Measurements from ENCODE around the gene GRM2. TPM values are rescaled to one million over a fixed set of nuclear protein-coding genes. Genes with fewer than 3 reads are reported as not detected.
"Not testable (repeated sequence)": the region's sequence is repeated elsewhere in the genome, so short reads cannot be mapped to it uniquely, and the experiment has no call there.

GRM2 gene
- total RNA-seq, 2 donors from 2014 or later, result 3.9 to 7.4 TPM

- Histone ChIP-seq H3K4me1 (ENCODE audit: control insufficient read depth, insufficient read depth, low read length) (peaks cover 5% of the 10 kb centered on the region), H3K27me3 (ENCODE audit: control insufficient read depth, insufficient read depth, low read length, poor library complexity, severe bottlenecking) (no peaks in the 10 kb centered on the region), H3K9ac (ENCODE audit: extremely low read depth, low read length, poor library complexity, severe bottlenecking) (no peak overlapping the region), H3K4me3 (ENCODE audit: low read length) (no peak overlapping the region), H3K36me3 (ENCODE audit: control insufficient read depth, insufficient read depth, low read length) (no peaks in the 10 kb centered on the region), H3K27ac (ENCODE audit: low read depth, low read length) (no peak overlapping the region), H3K9me3 (ENCODE audit: control insufficient read depth, low read length) (peaks cover 59% of the 10 kb centered on the region)
- H3K36me3 Mint-ChIP-seq (ENCODE audit: low read depth), result no peaks in the 10 kb centered on the region
- no peaks in the 10 kb centered on the region for H3K27me3 Mint-ChIP-seq (ENCODE audit: insufficient read depth)
- H3K9me3 Mint-ChIP-seq, result peaks cover 62% of the 10 kb centered on the region
- no peak for DNase-seq
- TF ChIP-seq CTCF (conservative IDR thresholded peaks at IDR 0.05), result no peak
- no peak overlapping the region for H3K4me3 Mint-ChIP-seq
- WGBS, 2 experiments (ENCODE audit: insufficient coverage in 1 of 2, insufficient read length in 1 of 2), result 95% methylated on average over 2 of the region's 2 CpGs; no CpG with 5 or more reads in 1 of the 2 experiments
- H3K27ac Mint-ChIP-seq, result no peak overlapping the region
- peaks cover 28% of the 10 kb centered on the region for H3K4me1 Mint-ChIP-seq
Observed at GRCh38 chr3:51751287-51751686, 44.4 kb downstream of the GRM2 start.

- H3K27ac ChIP-seq (ENCODE audit: low read depth, low read length); H3K4me1 ChIP-seq (ENCODE audit: control insufficient read depth, insufficient read depth, low read length); H3K36me3 Mint-ChIP-seq (ENCODE audit: low read depth); H3K36me3 ChIP-seq (ENCODE audit: control insufficient read depth, insufficient read depth, low read length); H3K9ac ChIP-seq (ENCODE audit: extremely low read depth, low read length, poor library complexity, severe bottlenecking); H3K27me3 Mint-ChIP-seq (ENCODE audit: insufficient read depth); H3K27me3 ChIP-seq (ENCODE audit: control insufficient read depth, insufficient read depth, low read length, poor library complexity, severe bottlenecking); DNase-seq: not testable (repeated sequence)
- Histone ChIP-seq H3K4me3 (ENCODE audit: low read length) (peak overlapping the region; percentile 56), H3K9me3 (ENCODE audit: control insufficient read depth, low read length) (peaks cover 64% of the 10 kb centered on the region)
- Mint-ChIP-seq H3K9me3 (peaks cover 61% of the 10 kb centered on the region), H3K27ac (peak overlapping the region; percentile 28), H3K4me3 (peak overlapping the region; percentile 10), H3K4me1 (peaks cover 28% of the 10 kb centered on the region)
- WGBS, 2 experiments (ENCODE audit: insufficient coverage in 1 of 2, insufficient read length in 1 of 2), result 73 to 90% methylated on average over 6 to 13 of the region's 13 CpGs
Observed at GRCh38 chr3:51753763-51754750, 47.2 kb downstream of the GRM2 start.

GRCh38 chr3:51759203-51759602, 52.3 kb downstream of the GRM2 start:
- no peaks in the 10 kb centered on the region for H3K4me1 ChIP-seq (ENCODE audit: control insufficient read depth, insufficient read depth, low read length)
- TF ChIP-seq CTCF (conservative IDR thresholded peaks at IDR 0.05), result no peak
- DNase-seq, result no peak

More at GRCh38 chr3:51759203-51759602, 52.3 kb downstream of the GRM2 start:
- H3K27me3 Mint-ChIP-seq (ENCODE audit: insufficient read depth), result no peaks in the 10 kb centered on the region
- H3K9me3 Mint-ChIP-seq, result peaks cover 76% of the 10 kb centered on the region
- H3K36me3 ChIP-seq (ENCODE audit: control insufficient read depth, insufficient read depth, low read length), result no peaks in the 10 kb centered on the region
- no peak overlapping the region for H3K4me3 Mint-ChIP-seq
- H3K36me3 Mint-ChIP-seq (ENCODE audit: low read depth), result peaks cover 7% of the 10 kb centered on the region
- H3K4me1 Mint-ChIP-seq, result no peaks in the 10 kb centered on the region
- H3K27me3 ChIP-seq (ENCODE audit: control insufficient read depth, insufficient read depth, low read length, poor library complexity, severe bottlenecking), result no peaks in the 10 kb centered on the region
- no peak overlapping the region for H3K4me3 ChIP-seq (ENCODE audit: low read length)
- no peak overlapping the region for H3K27ac Mint-ChIP-seq
- no peak overlapping the region for H3K9ac ChIP-seq (ENCODE audit: extremely low read depth, low read length, poor library complexity, severe bottlenecking)
- no peak overlapping the region for H3K27ac ChIP-seq (ENCODE audit: low read depth, low read length)
- H3K9me3 ChIP-seq (ENCODE audit: control insufficient read depth, low read length), result peaks cover 81% of the 10 kb centered on the region

Other genes starting within 250 kb of the GRM2 start
- 10 to 100 TPM; 24.9 to 27.1 TPM for gene DCAF1, start 207.1 kb upstream of the GRM2 start, total RNA-seq
- gene RAD54L2, start 168.3 kb upstream of the GRM2 start, total RNA-seq, result 10 to 100 TPM; 54.1 to 56.4 TPM
- gene TEX264, start 35.8 kb upstream of the GRM2 start, total RNA-seq, result 10 to 100 TPM; 21.1 to 24.9 TPM
- not detected for gene IQCF6, start 72.2 kb downstream of the GRM2 start, total RNA-seq
- gene IQCF2, start 154.5 kb downstream of the GRM2 start, total RNA-seq, result not detected
- not detected for gene IQCF5, start 168.5 kb downstream of the GRM2 start, total RNA-seq
- gene IQCF1, start 196.3 kb downstream of the GRM2 start, total RNA-seq, result under 1 TPM in 1 of 2 donors, not detected in 1; 0.53 TPM
- gene RRP9, start 234.8 kb downstream of the GRM2 start, total RNA-seq, result 10 to 100 TPM; 38.6 to 89.3 TPM
- 1 to 10 TPM; 4.5 to 5.7 TPM for gene PARP3, start 235.3 kb downstream of the GRM2 start, total RNA-seq
- gene GPR62, start 248.3 kb downstream of the GRM2 start, total RNA-seq, result under 1 TPM; 0.40 to 0.44 TPM

Measured in endodermal cell (in vitro differentiated cells).